Stomach (tissue), 9 donors: ENCODE data around the gene SLC43A1. TPM values are rescaled to one million over a fixed set of nuclear protein-coding genes. Genes with fewer than 3 reads are reported as not detected.

Source experiments
- DNase-seq, 2 donors: peaks; one replicate each; pipeline versions ENCODE4 v3.0.0 to v3.0.0-alpha.2; 2013 to 2019
- H3K27ac ChIP-seq, 5 donors: fragments of 200-600 bp in 4 of 5; sonication (generic) in 4 of 5; one replicate each; pipeline ENCODE4 v1.5.1; 2013 to 2019; ENCODE audit warnings: mild to moderate bottlenecking in 1 of 5, moderate library complexity in 1 of 5
- H3K27me3 ChIP-seq, 3 donors: fragments of 200-600 bp; sonication (generic); one replicate each; pipeline ENCODE4 v1.5.1; 2017 to 2019; ENCODE audit warnings: mixed run types in 1 of 3
- H3K36me3 ChIP-seq, 4 donors: fragments of 200-600 bp; sonication (generic); 1 replicate in 3 of 4; 2 replicates in 1 of 4; pipeline ENCODE4 v1.5.1; 2016 to 2019
- H3K4me1 ChIP-seq, 4 donors: fragments of 200-600 bp; sonication (generic); one replicate each; pipeline ENCODE4 v1.5.1; 2016 to 2019
- H3K4me3 ChIP-seq, 4 donors: fragments of 200-600 bp; sonication (generic) in 3 of 4; one replicate each; pipeline ENCODE4 v1.5.1; 2016 to 2019; ENCODE audit warnings: mild to moderate bottlenecking in 1 of 4
- H3K9me3 ChIP-seq, 4 donors: fragments of 200-600 bp; sonication (generic); one replicate each; pipeline ENCODE4 v1.5.1; 2016 to 2019
- CTCF ChIP-seq, 7 experiments: fragments of 450-650 bp in 4 of 7; fragments of 200-600 bp in 3 of 7; sonication (generic) in 3 of 7; IDR thresholded peaks; one replicate each; pipeline ENCODE4 v1.5.1; 2016 to 2019; ENCODE audit warnings: antibody characterized with exemption in 7 of 7, control low read depth in 2 of 7, mild to moderate bottlenecking in 1 of 7
- EP300 ChIP-seq: sonication (generic); formaldehyde crosslinking; IDR thresholded peaks from one replicate; pipeline ENCODE4 v1.6.1; 2017; ENCODE audit warnings: antibody characterized with exemption
- POLR2A ChIP-seq, 4 donors: fragments of 450-650 bp; IDR thresholded peaks; one replicate each; pipeline ENCODE4 v1.6.1; 2016; ENCODE audit warnings: antibody characterized with exemption in 4 of 4, control low read depth in 2 of 4, mild to moderate bottlenecking in 1 of 4, moderate library complexity in 1 of 4
- POLR2AphosphoS5 ChIP-seq, 3 donors: sonication (generic); formaldehyde crosslinking; IDR thresholded peaks; one replicate each; pipeline ENCODE4 v1.6.1; 2016; ENCODE audit warnings: antibody characterized with exemption in 3 of 3
- WGBS, 5 donors: extraction: QIAGEN DNeasy Blood & Tissue Kit in 3 of 5; methylation state at CpG; one replicate each; pipeline versions ENCODE4 v1.1.5 to v1.1.7; 2013 to 2018; 5-methylcytosine and 5-hydroxymethylcytosine counted together
- intact Hi-C: fragments of 100-400 bp; cut with DNase I; formaldehyde crosslinking; loops from one replicate; pipeline ENCODE4 v1.15.1; 2023; ENCODE audit warnings: low total_unique reads
- polyA plus RNA-seq, 3 donors: library from polyadenylated mRNA; stranded (reverse); fragments of 200-250 nt; gene quantifications; one replicate each; pipeline ENCODE4 v1.2.3, GENCODE V29; 2013
- total RNA-seq, 5 donors: library from RNA; depleted of rRNA; stranded (reverse); fragments of >200 nt; gene quantifications; one replicate each; pipeline versions ENCODE4 v1.1.0 to v1.2.3, GENCODE V29; 2014 to 2016
- donor health status: healthy with polysubstance abuse.
- donor health status: Bipolar disorder and iron deficiency.
- donor health status: healthy.

Gene SLC43A1
- total and polyA plus RNA-seq, 8 donors, result 10.5 to 38.4 (median 19.1) TPM

- Histone ChIP-seq H3K4me3 (no peak overlapping the region), H3K36me3 (peaks cover 3 to 36% (median 23%) of the 10 kb centered on the region in 4 donors), H3K27ac (peak overlapping the region; percentile 84 to 92 (median 86)), H3K9me3 (no peaks in the 10 kb centered on the region), H3K4me1 (peaks cover 37 to 66% (median 55%) of the 10 kb centered on the region in 4 donors), H3K27me3 (no peaks in the 10 kb centered on the region)
- WGBS, 5 donors, result 72 to 91% (median 75%) methylated on average over 8 of the region's 8 CpGs
- intact Hi-C loops, result no loop called here
- peak in 1 of 2 donors; percentile 53 for DNase-seq
- no peak for TF ChIP-seq CTCF (IDR thresholded peaks at IDR 0.05)
- no peak for TF ChIP-seq POLR2AphosphoS5 (IDR thresholded peaks at IDR 0.05)
- no peak for TF ChIP-seq POLR2A (IDR thresholded peaks at IDR 0.05)
- no peak for TF ChIP-seq EP300
These were observed 15.0 kb downstream of the SLC43A1 start for GRCh38 chr11:57500515-57500914.

- peaks cover 3 to 36% (median 25%) of the 10 kb centered on the region in 4 donors for H3K36me3 ChIP-seq
- H3K4me3 ChIP-seq, result peak overlapping the region; percentile 23 to 32 (median 26)
- H3K27me3 ChIP-seq, result no peaks in the 10 kb centered on the region
- WGBS, 5 donors, result 13 to 32% (median 26%) methylated on average over 12 of the region's 12 CpGs
- no peak for DNase-seq
- TF ChIP-seq EP300, result no peak
- no peak for TF ChIP-seq POLR2A (IDR thresholded peaks at IDR 0.05)
- peak in 1 of 3 donors; percentile 42 for TF ChIP-seq POLR2AphosphoS5 (IDR thresholded peaks at IDR 0.05)
- no peak for TF ChIP-seq CTCF (IDR thresholded peaks at IDR 0.05)
- peak overlapping the region; percentile 84 to 92 (median 86) for H3K27ac ChIP-seq
- peaks cover 37 to 66% (median 55%) of the 10 kb centered on the region in 4 donors for H3K4me1 ChIP-seq
- H3K9me3 ChIP-seq, result no peaks in the 10 kb centered on the region
- intact Hi-C loops, result no loop called here
These were observed 15.5 kb downstream of the SLC43A1 start for GRCh38 chr11:57499983-57500461.

GRCh38 chr11:57499413-57499982 is 16.0 kb downstream of the SLC43A1 start:
- peak; percentile 70 to 85 (median 79) for TF ChIP-seq POLR2AphosphoS5 (IDR thresholded peaks at IDR 0.05)
- no peak for TF ChIP-seq POLR2A (IDR thresholded peaks at IDR 0.05)
- peak in 2 of 7 experiments; percentile 6 to 26 for TF ChIP-seq CTCF (IDR thresholded peaks at IDR 0.05)
- Histone ChIP-seq H3K27ac (peak overlapping the region; percentile 84 to 92 (median 86)), H3K27me3 (no peaks in the 10 kb centered on the region), H3K9me3 (no peaks in the 10 kb centered on the region), H3K4me3 (peak overlapping the region; percentile 23 to 32 (median 26)), H3K36me3 (peaks cover 3 to 35% (median 24%) of the 10 kb centered on the region in 4 donors), H3K4me1 (peaks cover 37 to 67% (median 55%) of the 10 kb centered on the region in 4 donors)
- WGBS, 5 donors, result 6 to 20% (median 13%) methylated on average over 23 to 35 of the region's 35 CpGs
- intact Hi-C loops, result no loop called here
- DNase-seq, result peak; percentile 97 to 98

- no peak overlapping the region for H3K4me3 ChIP-seq
- no peaks in the 10 kb centered on the region for H3K9me3 ChIP-seq
- H3K27me3 ChIP-seq, result no peaks in the 10 kb centered on the region
- 54 to 72% (median 68%) methylated on average over 5 to 6 of the region's 6 CpGs for WGBS, 5 donors
- H3K36me3 ChIP-seq, result peaks cover 3 to 44% (median 30%) of the 10 kb centered on the region in 4 donors
- DNase-seq, result peak in 1 of 2 donors; percentile 65
- H3K27ac ChIP-seq, result peak overlapping the region; percentile 84 to 92 (median 86)
- TF ChIP-seq POLR2AphosphoS5 (IDR thresholded peaks at IDR 0.05) (no peak), EP300 (no peak), CTCF (IDR thresholded peaks at IDR 0.05) (no peak), POLR2A (IDR thresholded peaks at IDR 0.05) (no peak)
- intact Hi-C loops, result no loop called here
- H3K4me1 ChIP-seq, result peaks cover 37 to 77% (median 58%) of the 10 kb centered on the region in 4 donors
These were observed 17.0 kb downstream of the SLC43A1 start for GRCh38 chr11:57498540-57498939.
